A172 (cell line): ENCODE measurements around the gene STYXL2. TPM values are rescaled to one million over a fixed set of nuclear protein-coding genes. Genes with fewer than 3 reads are reported as not detected.

Experiments used
- DNase-seq: peaks from one replicate; pipeline ENCODE4 v3.0.0-alpha.2; 2015; ENCODE audit warnings: low spot score
- total RNA-seq: library from RNA; depleted of rRNA; stranded (reverse); fragments of >200 nt; shearing (Covaris generic); gene quantifications from 2 replicates; pipeline ENCODE4 v1.2.3, GENCODE V29; 2014; rRNA removed

STYXL2 gene
- total RNA-seq = not detected in 2 replicates

DNA sequence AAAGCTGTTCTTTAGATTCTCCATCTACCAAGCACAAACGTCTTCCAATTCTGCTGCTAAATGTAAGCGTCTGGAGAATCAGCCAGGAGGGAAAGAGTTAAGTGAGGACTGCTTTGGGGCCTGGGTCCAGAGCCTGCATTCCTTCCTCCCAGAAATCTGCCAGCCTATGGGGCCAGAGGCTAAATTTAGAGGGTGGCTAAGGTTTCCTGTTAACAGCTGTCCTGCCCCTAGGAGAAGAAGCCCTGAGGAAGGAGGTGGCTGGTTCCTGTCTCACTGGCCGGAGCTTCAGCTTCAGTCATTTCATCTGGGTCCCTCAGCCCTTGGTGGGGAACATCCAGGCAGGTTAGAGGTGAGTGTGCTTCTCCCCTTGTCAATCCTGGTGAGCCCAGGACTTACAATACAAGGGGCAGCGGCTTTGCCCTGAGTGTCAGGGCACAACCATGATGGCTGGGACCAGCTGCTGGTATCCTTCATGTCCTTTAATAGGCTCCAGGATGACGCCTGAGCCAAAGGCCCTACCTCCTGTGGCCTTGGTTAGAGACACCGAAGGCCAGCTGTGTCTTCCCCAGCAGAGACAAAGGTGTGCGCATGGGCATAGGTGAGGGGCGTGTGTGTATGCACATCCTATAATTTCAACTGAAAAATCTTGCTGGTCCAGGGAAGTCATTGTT lies at the start of gene STYXL2:
STYXL2 (plus strand) TSS at position 230 of the 671 bp plus-strand sequence. CDS start 775 bp downstream, outside the sequence.
- DNase-seq = no peak

DNA sequence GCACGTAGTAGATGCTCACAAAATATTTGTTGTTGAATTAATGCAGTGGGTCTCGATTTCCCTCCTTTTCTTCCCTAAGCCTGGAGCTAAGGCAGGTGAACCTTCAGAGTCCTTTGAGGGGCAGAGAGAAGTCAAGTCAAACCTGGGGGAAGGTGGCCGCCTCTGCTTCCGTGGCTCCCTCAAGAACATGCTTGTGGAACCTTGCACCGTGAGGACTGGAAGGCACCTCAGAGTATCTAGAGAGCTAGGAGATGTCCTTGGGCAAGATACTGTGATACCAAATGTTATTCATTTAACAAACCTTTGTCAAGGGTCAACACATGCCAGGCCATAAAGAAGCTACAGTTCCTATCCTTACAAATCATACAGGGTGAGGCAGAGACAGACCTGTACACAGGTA lies 42.0 kb upstream of the STYXL2 start:
- DNase-seq = no peak

DNA sequence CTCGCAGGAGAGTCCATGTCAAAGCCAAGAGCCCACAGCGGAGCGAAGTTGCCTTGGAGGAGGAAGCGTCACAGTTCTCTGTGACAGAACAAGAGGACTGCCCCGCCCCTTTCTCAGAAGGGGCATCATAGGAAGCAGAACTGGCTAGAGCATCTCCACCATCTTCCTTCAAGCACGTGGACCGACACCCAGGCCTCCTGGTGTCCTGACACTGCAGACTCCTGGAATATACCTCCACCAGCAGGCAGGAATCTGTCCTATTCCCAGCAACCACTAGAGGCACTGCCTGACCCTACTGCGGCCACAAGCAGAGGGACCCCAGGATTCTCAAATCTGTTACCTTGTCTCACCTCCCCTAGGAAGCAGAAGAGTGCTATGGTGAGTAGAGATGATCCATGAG lies 41.5 kb upstream of the STYXL2 start:
- no peak for DNase-seq

DNA sequence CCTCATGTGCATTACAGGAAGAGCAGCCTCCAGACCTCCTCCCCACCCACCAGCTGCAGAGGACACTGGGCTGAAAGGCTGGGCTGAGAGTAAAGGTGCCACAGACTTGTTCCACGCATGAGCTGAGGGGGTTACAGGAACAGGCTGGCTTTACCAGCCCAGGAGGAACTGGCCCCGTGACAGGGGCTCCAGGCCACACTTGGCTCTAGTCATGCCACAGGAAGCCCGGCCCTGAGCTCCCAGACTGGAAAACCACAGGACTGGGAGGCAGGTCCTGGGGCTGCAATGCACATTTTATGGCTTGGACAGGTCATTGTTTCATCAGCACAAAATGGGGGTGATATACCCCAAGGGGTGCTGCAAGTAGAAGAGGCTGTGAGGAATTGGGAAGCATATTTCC lies 39.3 kb upstream of the STYXL2 start:
- DNase-seq = peak; percentile 36

DNA sequence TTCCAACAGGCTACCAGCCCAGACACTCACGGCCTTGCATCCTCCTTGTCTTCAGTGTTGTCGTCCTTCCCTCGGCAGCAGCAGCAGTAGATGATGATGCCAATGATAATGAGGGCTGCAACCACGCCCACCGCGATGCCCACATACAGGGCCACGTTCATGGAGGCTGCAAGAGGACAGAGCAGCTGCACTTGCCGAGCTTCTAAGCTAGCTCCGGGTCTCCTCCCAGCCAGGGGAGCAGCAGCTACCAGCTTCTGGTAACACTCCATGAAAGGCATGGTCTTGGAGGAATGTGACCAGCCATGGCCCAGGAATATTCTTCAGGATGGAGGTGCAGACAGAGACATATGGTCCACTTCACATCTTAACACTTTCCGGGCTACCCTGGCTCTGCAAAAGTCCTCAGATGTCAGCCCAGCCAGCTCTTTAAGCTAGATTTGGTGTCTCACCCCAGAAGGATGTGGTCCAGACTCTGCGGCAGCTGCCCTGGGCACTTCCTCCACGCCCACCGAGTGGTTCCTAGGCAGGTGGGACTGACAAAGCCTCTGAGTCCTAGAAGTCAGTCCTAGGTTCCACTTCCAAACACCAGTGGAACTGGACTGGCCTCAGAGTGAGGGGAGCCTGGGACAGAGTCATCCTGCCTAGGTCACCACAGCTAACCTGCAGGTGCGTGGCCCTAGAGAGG lies 38.8 kb upstream of the STYXL2 start:
- peak; percentile 25 for DNase-seq

DNA sequence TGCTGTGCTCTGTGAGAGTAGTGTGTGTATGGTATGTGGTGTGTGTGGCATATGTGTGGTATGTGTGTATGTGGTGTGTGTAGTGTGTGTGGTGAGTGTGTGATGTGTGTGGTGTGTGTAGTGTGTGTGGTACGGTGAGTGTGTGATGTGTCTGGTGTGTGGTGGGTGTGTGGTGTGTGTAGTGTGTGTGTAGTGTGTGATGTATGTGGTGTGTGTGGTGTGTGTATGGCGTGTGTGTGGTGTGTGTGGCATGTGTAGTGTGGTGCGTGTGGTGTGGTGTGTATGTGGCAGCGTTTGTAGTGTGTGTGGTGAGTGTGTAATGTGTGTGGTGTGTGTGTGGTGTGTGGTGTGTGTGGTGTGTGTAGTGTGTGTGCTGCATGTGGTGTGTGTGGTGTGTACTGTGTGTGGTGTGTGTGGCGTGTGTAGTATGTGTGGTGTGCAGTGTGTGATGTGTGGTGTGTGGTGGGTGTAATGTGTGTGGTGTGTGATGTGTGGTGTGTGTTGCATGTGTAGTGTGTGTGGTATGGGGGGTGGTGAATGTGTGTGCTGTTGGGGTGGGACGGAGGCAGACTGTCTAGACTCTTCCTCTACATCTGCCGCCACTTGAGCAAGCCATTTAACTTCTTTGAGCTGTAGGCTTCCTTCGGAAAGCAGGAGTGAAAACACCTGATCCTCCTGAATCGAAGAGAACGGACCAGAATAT lies 37.2 kb upstream of the STYXL2 start:
- DNase-seq = no peak

DNA sequence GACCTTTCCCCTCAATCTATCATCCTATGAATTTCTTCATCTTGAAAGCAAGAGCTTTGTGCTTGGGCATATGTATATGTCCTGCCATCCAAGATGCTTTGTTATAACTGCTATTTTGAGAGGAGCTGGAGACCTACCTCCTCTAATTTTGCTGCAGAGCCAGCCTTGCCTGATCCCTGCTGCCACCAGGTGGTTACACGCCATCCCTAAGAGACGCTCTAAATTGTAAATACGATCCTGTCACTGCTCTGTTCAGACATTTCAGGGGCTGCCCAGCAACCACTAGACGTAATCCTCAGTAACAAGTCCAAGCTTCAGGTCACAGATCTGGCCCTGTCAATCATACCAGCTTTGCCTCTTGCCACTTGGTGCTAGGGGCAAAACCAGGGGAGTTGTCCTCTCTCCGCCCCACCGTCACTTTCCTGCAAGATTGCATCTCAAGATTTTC lies 36.6 kb upstream of the STYXL2 start:
- DNase-seq = peak; percentile 81

DNA sequence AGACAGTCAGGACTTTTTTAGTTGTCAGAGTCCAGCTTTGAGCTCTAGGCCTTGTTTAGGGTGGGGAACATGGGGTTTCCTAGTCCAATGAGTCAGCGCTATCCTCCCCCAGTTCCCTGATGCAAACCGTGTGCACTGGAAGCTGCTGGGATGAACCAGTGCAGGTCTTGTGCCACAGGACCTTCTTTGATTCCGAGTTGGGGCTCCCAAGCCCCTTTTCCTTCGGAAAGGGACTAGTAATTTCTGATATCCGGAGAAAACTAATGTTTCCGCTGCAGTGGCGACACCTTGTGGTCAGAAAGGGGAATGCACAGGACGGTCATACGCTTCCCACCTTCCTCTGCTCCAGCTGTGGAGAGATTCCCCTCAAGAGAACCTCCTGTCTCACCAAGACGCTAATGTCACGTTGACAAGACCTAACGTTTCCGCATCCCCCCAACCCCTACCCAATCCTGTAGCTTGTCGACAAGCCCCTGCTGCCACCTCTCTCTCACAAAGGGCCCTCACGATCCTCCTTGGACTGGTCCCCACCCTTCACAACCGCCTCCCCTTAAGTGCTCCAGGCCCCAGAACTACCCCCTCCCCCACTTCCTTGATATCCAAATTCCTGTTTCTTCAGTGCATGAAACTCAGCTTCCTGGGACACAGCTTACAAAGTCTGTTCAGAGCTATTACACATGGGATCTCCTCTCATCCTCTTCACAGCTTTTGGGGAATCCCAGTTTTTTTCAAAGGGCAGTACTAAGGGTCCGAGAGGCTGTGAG lies 34.6 kb upstream of the STYXL2 start:
- peak; percentile 80 for DNase-seq

DNA sequence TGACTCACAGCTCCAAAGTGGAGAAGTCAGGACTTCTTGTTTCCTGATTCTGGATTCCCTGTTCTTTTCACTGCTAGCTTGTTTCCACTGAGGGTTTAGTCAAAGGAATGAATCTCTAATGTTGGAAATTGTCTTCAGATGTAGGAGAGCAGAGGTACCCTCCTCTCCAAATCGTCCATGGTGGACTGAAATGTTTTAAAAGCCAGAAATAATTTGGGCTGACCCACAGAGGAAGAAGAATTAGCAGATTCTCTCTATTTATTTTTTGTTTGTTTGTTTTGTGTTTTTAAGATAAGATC lies 34.1 kb upstream of the STYXL2 start:
- DNase-seq = no peak

DNA sequence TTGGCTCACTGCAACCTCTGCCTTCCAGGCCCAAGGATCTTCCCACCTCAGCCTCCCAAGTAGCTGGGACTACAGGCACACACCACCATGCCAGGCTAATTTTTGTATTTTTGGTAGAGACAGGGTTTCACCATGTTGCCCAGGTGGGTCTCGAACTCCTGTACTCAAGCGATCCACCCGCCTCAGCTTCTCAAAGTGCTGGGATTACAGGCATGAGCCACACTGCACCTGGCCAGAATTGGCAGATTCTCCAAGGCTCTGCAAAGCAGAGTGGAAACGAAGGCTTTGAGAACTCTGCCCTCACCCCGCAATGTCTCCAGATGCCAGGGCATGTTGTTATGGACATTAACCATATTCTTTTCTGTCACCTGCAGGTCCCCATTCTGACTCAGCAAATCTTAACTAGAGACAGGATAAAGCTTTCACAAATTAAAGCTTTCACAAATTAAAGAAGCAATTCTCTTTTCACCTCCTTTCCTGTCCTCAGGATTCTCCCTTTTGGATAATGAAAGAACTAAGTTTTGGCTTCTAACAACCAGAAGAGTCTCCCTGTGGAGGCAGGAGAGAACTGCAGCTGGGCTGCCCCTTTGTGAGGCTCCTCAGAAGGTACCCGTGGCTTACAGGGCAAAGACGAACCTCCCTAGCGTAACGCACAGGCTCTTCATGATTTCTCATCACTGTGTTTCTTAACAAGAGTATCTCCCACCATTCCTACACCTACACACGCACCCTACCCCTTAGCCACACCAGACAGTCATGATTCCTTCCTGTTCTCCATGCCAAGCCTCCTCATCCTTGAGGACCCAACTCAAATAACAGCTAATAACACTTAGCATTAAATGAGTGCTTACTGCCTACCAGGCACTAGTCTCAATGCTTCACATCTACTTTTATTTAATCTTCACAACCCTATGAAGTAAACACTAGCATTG lies 33.5 kb upstream of the STYXL2 start:
- DNase-seq = no peak

DNA sequence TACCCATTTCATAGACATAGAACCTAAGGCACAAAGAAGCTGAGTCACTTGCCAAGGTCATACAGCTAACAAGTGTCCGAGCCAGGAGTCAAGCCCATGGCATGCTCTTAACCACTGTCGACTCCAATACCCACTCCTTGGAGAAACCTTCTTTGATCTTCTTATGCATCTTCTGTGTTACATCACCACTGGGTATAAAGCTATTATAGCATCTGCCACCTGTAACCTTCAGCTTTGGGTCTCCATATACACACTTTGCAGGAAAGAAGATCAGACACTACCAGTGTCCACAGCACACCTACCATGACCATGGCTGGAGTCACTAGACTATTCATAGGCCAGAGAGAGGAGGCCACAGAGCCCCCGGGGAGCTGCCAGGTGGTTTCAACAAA lies 32.8 kb upstream of the STYXL2 start:
- no peak for DNase-seq

DNA sequence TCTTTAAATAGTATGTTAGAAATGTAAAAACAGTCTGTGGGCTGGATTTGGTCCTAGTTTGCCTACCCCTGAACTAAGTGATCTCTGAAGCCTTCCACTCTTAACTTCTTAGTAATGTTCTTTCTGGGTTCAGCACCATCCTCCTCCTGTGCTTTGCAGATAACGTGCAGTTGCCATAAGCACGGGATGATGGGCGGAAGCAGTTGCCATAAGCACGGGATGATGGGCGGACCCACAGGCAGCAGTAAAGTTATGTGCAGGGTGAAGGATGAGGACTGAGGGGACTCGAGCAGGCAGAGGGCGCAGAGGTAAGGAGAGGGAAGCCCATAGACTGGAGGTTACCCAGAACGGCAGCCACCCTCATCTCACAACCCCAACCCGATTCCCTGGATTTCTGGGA lies 29.3 kb upstream of the STYXL2 start:
- no peak for DNase-seq

DNA sequence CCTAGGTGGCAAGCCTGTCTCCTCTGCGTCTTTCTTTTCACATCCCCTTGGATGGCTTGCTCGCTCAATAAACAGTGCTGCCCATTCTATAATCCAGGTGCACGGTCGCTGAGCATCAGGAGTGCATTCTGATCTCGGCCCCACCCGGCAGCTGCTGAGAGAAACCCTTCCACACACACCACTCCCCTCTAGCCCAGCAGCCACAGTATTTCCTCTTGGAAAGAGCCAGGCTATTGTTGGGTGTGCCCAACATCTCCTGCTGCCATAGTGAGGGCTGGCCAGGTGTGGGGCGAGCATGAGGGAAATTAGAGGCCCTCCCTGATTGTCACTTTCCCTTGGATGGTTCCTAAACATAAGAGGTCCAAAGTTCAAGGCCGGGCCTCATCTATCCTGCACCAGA lies 28.4 kb upstream of the STYXL2 start:
- DNase-seq = no peak

DNA sequence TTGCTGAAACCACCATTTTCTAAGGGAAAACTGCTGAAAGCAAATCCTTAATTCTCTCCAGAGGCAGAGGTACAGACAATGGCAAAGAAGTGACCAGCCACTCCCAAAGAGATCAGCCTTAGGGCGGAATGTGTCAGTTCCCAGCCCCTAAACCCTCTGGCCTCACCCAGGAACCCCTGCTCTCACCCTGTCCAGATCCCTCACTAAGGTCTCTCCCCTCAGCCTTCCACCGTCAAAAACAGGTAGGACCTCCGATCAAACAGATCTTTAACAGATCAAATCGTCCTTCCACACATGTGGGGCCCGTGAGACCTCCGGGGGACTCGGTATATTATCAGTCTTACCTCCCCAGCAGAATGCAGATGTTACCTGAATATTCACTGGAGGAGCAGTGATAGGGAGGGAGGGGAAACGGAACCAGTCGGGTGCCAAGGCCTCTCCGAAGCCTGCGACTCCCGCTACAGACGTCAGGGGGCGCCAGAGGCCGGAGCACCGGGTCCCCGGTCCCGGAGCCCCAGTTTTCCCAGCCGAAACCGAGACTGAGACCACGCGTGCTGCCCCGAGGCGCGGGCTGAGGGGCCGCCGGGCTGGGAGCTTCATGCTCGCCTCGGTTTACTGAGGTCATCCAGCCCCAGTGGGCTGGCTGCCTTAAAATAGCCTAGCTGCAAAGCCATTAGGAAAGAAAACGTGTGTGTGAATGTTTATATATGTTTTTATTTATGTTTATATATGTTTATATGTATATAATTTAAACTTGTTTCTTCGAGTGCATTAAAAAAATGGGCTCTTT lies 27.3 kb upstream of the STYXL2 start:
- DNase-seq = peak; percentile 59

DNA sequence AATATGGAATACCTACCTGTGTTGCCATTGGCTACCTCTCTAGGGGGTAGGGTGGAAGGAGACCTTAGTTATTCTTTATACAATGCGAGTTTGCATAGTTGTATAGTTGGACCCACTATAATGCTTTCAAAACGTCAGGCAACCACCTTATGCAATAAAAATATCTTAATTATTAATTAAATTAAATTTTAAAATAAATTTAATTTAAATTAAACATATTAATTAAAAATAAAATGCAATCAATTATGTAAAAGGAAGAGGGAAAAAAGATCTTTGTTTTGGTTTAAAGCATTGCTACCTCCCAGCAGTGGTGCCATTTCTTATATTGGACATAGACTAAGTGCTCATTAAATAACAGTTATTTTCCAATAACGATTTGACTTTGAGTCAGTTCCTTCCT lies 26.0 kb upstream of the STYXL2 start:
- DNase-seq = no peak

DNA sequence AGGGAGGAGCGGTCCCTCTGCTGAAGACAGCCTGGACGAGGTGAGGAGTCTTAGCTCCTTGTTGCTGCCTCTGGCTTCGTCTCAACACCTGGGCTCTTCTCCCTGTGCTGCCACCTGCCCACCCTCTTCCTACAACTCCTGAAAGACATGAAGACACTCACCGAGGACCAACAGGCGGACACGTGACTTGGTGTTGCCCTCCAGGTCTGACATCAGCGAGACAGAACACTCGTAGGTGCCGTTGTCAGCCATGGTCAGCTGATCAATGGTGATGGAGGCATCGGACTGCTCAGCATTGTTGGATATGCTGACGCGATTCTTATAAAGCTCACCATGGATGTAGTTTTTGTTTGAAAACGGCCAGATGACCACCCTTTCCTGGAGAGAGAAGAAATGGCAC lies 25.1 kb upstream of the STYXL2 start:
- DNase-seq = no peak

DNA sequence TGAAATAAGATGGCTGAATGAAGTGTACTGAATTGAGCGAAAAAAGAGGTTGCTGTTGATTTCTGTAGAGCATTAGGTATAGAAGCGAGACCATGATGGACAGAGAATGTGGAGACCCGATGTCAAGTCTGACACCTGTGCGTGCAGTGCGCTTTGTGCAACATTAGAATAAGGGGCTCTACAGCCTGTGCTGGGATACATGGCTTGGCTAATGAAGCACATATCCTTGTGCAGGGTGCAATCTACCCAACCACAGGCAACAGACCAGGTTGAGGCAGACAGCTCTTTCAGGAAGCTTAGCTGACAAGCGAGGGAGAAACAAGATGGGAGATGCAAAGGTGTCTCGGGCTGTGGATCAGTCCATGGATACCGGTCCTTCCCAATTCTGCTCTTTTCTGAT lies 22.6 kb upstream of the STYXL2 start:
- no peak for DNase-seq

DNA sequence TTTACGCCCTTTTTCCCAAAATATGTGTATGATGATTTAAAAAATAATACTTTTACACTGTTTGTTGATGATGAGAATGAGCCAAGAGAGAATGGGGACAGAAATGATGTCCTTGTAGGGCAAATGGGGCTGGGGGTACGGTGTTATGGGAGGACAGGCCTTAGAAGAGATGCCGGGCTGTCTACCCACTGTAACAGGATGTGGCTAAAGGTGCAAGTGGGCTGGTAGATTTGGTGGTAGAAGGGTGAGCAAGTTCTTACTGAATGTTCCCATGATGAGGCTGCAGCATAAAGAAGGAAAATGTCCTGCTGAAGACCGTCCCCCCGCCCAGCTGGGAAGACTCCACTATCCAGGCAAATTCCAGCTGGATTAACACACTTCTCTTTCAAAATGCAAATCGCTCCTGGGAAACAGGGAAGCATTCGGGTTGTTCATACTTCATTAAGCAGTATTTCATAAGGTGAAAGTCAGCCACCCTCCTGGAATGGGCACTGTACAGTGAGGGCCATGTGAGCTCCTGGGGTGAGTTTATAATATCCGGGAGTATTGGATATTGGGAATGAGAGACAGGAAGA lies 17.7 kb upstream of the STYXL2 start:
- DNase-seq = no peak

DNA sequence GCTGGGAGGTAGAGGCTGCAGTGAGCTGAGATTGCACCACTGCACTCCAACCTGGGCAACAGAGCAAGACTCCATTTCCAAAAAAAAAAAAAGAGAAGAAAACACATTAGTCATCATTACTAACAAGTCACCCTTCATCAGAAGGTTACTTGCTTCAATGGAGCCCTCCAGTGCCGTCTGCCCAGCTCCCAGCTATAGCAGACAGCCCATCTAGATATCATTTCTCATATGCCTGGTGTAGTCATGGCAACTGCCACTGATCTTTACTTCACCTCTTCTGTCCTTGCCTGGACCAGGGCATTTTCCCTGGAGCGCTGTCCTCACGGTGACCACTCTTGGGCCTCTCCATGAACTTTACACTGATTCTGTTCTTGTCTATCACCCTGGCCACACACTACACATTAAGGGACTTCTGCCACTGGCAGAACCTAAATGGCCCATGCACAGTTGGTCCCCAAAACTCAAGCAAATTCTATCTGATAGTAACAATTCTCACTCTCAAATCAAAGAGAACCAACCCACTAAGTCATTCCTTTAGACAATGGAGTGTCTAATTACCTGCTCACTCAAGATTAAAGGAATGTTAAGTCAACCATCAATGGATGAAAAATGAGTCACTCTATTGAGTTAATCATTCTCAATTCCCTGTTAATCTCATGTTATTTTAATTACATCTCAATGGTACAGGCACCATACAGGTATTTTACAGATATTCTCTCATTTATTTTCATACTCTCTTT lies 16.6 kb upstream of the STYXL2 start:
- DNase-seq = no peak

DNA sequence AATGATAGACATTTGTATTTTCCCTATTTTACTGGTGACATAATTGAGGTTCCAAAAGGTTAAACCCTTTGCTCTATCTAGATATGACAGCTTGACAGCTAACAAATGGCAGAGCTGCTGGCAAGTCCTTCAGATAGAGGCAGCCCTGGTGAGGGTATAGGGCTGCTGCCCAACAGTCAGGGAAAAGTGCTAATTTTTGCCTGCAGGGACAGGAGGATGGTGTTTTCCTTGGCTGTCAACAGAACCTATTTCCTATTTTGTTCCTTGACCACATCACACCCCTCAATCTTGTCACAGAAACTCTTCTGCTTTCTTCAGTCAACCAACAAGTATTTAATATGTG lies 16.0 kb upstream of the STYXL2 start:
- DNase-seq = no peak
